NB4 (cell line): ENCODE data around the gene LSAMP.

ENCODE experiments used
- DNase-seq: peaks from one replicate; pipeline ENCODE4 v3.0.0; 2010; ENCODE audit warnings: low read depth
- H3K4me3 ChIP-seq: one replicate; pipeline ENCODE4 v1.5.1; 2011; ENCODE audit warnings: mild to moderate bottlenecking, low read depth, low read length, moderate library complexity
- MAX ChIP-seq: IDR thresholded peaks from 2 replicates; pipeline ENCODE4 v1.6.1; 2011; ENCODE audit warnings: low read depth, low read length
- MYC ChIP-seq: IDR thresholded peaks from 2 replicates; pipeline ENCODE4 v1.6.1; 2011; ENCODE audit warnings: low read depth, low read length
- POLR2A ChIP-seq: IDR thresholded peaks from 2 replicates; pipeline ENCODE4 v1.6.1; 2011; ENCODE audit warnings: mild to moderate bottlenecking; ENCODE audit not compliant: insufficient read length; ENCODE audit errors: extremely low read depth
- TF ChIP-seq, protein P1 (sequence below): IDR thresholded peaks from one replicate; pipeline ENCODE4 v1.5.1; 2012; ENCODE audit warnings: low read depth, low read length

Gene LSAMP

GRCh38 chr3:115814006-115814405, 631.3 kb downstream of the LSAMP start:
- no peak for DNase-seq
- no peak overlapping the region for H3K4me3 ChIP-seq
- TF ChIP-seq POLR2A (no peak), MYC (no peak), MAX (no peak)
- TF ChIP-seq, protein P1, sequence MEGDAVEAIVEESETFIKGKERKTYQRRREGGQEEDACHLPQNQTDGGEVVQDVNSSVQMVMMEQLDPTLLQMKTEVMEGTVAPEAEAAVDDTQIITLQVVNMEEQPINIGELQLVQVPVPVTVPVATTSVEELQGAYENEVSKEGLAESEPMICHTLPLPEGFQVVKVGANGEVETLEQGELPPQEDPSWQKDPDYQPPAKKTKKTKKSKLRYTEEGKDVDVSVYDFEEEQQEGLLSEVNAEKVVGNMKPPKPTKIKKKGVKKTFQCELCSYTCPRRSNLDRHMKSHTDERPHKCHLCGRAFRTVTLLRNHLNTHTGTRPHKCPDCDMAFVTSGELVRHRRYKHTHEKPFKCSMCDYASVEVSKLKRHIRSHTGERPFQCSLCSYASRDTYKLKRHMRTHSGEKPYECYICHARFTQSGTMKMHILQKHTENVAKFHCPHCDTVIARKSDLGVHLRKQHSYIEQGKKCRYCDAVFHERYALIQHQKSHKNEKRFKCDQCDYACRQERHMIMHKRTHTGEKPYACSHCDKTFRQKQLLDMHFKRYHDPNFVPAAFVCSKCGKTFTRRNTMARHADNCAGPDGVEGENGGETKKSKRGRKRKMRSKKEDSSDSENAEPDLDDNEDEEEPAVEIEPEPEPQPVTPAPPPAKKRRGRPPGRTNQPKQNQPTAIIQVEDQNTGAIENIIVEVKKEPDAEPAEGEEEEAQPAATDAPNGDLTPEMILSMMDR = no peak

DNA sequence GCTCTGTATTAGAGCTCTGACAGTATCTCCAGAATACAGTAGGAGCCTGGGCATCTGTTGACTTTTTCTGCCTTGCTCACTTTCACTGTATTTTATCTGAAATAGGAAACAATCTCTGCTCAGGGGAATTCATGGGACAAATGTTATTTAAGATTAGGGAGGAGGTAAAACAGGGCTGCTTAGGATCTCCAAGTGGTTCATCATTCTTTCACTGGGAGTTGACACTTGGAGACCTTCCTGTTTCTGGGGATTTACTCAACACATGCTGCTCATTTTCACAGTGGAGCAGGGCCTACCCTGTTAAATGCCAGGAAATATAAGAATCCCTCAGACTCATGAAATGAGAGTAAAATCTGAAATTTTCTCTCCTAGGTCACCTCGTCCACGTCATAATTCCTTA, 636.5 kb downstream of the LSAMP start:
- no peak for DNase-seq
- H3K4me3 ChIP-seq = no peak overlapping the region
- no peak for TF ChIP-seq MYC
- no peak for TF ChIP-seq MAX
- no peak for TF ChIP-seq POLR2A
- TF ChIP-seq, protein P1 = no peak

DNA sequence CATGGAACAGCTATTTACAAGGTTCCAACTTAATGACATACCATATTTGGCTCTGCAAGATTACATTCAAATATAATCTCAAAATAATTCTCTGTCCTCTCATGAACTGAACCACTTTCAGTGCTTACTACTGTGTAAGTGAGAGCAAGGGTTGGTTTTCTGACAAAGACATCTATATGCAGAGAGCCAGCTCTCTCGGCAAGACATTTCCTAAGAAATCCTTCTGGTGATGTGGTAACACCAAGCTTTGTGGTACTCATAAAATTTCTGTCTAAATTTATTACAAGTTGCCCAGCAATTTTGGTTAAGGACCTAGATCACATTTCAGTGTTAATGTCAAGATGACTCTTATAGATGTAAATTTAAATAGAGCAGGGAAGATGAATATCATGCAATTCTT, 637.0 kb downstream of the LSAMP start:
- TF ChIP-seq POLR2A (no peak), MYC (no peak), MAX (no peak)
- TF ChIP-seq, protein P1 = no peak
- no peak overlapping the region for H3K4me3 ChIP-seq
- no peak for DNase-seq

GRCh38 chr3:115806501-115806900, 638.8 kb downstream of the LSAMP start:
- no peak for DNase-seq
- no peak for TF ChIP-seq MAX
- TF ChIP-seq MYC = no peak
- TF ChIP-seq POLR2A = no peak
- TF ChIP-seq, protein P1 = no peak
- H3K4me3 ChIP-seq = no peak overlapping the region

DNA sequence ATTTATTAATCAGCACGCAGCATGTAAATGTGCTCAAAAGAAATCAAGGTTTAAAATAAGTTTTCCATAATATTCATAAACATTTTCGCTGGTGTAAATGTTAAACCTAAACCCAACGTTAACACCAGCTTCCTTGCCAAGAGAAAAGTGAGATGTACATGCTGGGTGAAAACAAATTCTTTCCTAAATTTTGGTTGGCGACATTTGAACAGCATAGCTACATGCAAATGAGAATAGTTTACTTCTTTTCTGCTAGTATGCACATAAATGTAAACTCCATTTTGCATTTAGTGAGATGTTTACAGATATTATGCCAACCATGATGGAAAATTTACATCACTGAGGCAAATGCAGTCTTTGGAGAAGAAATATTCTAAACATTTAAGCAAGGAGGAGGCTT, 639.8 kb downstream of the LSAMP start:
- TF ChIP-seq POLR2A (no peak), MYC (no peak), MAX (no peak)
- TF ChIP-seq, protein P1 = no peak
- no peak overlapping the region for H3K4me3 ChIP-seq
- no peak for DNase-seq

DNA sequence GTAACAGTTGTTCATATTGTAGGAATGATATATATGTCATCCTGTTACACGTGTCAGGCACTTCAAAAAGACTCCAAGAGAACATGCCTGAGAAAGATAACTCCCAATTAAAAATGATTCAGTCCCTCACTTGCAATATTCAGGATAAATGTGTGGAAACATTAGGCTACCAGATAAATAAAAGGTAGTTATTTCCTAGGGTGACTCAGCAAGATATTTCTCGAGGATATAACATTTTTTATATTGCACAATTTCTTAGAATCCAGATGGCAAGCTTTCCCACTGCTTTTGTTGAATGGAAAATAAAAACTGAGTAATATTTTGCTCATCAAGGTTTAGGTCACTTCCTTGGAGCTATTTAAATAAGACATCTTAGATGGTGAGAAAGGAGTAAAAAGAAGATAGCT, 640.6 kb downstream of the LSAMP start:
- TF ChIP-seq MYC (no peak), POLR2A (no peak), MAX (no peak)
- TF ChIP-seq, protein P1 = no peak
- no peak for DNase-seq
- no peak overlapping the region for H3K4me3 ChIP-seq
